GM10266 (cell line): ENCODE measurements around the gene STOML2.

Experiments used
- DNase-seq: peaks from one replicate; pipeline ENCODE4 v3.0.0; 2012; ENCODE audit errors: extremely low spot score
- TF ChIP-seq, protein P1 (sequence below): IDR thresholded peaks from 2 replicates; pipeline ENCODE4 v1.5.1; 2012; ENCODE audit warnings: mild to moderate bottlenecking, low read depth; ENCODE audit not compliant: control insufficient read depth, insufficient read depth; ENCODE audit errors: missing control alignments

Gene STOML2

DNA sequence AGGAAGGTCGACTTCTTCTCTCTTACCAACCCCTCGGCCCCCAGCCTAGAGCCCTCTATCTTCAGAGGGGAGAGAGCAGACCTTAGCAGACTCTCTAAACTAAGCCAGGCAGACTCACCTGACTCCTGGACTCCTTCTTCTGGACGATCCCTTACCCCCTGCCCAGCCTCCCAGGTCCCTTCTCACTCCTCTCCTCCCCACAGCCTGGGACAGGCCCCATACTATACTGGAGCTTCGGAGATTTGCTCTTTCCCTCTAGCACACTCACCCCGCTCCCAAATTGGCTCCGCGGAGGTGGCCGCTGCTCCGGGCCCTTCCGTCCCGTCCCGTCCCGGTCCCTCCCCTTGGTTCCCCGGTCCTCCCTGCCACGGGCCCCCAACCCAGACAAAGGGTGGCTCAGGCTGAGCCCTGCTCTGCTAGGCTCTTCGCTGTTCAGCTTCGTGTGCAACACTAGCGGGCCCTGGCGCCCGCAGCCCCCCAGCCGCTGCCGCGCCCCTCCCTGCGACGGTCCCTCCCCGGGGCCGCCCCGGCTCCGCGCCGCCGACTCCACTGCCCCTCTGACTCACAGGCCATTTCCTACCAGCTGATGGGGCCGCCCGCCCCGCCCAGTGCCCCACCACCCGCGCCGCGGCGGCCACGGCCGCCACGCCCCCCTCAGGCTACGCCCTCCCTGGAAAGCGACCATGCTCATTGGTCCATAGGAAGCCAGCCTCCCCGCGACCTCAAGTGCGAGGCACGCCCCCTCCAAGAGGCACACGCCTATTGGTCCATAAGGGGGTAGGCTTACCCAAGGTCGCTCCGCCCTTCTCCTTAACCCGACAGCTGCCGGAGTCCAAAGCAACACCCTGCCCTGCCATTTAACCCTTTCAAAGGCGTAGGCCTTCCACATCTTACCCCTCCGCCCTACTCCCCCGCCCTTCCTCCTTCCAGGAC, 8.3 kb upstream of the STOML2 start:
- TF ChIP-seq, protein P1, sequence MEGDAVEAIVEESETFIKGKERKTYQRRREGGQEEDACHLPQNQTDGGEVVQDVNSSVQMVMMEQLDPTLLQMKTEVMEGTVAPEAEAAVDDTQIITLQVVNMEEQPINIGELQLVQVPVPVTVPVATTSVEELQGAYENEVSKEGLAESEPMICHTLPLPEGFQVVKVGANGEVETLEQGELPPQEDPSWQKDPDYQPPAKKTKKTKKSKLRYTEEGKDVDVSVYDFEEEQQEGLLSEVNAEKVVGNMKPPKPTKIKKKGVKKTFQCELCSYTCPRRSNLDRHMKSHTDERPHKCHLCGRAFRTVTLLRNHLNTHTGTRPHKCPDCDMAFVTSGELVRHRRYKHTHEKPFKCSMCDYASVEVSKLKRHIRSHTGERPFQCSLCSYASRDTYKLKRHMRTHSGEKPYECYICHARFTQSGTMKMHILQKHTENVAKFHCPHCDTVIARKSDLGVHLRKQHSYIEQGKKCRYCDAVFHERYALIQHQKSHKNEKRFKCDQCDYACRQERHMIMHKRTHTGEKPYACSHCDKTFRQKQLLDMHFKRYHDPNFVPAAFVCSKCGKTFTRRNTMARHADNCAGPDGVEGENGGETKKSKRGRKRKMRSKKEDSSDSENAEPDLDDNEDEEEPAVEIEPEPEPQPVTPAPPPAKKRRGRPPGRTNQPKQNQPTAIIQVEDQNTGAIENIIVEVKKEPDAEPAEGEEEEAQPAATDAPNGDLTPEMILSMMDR: no peak
- peak; percentile 97 for DNase-seq

DNA sequence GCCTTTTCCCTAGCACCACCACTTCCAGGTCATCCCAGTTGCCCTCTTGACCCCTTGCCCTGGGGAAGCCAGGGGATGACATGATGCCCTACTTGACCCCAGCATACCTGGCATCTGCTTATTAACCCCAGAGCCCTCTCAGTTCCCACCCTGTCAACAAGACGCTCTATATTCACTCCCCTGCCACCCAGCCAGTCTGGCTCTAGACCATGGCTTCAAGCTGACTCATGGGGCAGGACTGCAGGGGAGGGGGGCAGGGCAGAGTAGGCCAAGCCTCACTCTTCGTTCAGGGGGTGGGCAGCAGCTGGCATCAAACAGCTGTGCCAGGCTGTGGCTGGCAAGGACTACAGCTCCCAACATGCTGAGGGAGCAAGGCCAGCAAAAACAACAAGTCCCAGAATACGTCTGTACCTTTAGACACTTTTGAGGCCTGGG, 7.4 kb upstream of the STOML2 start:
- TF ChIP-seq, protein P1: no peak
- no peak for DNase-seq

DNA sequence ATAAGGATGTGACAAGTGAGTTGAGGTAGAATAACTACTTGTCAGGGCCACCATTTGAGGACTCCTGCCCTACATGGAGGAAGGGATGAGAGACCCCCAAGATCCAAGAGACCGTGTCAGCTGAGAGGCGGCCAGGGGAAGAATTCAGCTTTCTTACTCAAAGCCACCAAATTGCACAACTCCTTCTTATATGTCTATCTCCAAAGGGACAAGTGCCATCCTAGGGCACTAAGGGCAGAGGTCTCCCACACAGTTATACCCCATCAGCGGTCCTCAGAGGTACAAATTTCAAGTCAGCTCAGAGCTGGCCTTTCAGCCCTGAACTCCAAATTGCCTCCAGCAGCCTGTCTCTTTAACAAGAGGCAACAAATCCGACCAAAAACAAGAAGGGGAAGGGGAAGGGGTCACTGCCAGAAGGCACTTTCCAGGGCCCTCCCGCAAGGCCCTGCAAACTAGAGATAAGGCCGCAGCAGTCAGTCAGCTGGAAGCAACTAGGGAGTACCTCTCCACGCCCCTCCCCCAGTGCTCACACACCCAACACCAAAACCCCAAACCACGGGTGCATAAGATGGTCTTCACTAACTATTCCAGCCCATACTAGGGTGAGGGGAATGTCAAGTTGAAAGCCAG, 6.1 kb upstream of the STOML2 start:
- TF ChIP-seq, protein P1: no peak
- no peak for DNase-seq

DNA sequence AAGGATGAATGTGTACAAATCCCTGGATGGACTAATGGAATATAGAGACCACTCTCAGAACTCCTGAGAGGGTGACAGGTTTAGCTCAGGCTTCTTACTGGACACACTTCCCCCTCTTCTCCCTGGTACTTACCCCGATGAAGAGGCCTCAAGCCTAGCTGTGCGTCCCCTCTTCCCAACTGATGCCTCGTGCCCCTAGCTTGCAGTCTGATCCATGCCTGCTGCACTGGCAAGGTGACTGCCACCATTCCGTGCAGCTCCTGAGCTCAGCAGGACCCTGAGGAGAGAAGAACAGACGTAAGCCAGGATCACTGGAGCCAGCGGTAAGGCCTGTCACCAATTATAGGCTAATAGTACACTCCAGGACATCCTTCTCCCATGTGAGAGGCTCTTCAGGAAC, 5.5 kb upstream of the STOML2 start:
- peak; percentile 8 for DNase-seq
- TF ChIP-seq, protein P1: no peak

DNA sequence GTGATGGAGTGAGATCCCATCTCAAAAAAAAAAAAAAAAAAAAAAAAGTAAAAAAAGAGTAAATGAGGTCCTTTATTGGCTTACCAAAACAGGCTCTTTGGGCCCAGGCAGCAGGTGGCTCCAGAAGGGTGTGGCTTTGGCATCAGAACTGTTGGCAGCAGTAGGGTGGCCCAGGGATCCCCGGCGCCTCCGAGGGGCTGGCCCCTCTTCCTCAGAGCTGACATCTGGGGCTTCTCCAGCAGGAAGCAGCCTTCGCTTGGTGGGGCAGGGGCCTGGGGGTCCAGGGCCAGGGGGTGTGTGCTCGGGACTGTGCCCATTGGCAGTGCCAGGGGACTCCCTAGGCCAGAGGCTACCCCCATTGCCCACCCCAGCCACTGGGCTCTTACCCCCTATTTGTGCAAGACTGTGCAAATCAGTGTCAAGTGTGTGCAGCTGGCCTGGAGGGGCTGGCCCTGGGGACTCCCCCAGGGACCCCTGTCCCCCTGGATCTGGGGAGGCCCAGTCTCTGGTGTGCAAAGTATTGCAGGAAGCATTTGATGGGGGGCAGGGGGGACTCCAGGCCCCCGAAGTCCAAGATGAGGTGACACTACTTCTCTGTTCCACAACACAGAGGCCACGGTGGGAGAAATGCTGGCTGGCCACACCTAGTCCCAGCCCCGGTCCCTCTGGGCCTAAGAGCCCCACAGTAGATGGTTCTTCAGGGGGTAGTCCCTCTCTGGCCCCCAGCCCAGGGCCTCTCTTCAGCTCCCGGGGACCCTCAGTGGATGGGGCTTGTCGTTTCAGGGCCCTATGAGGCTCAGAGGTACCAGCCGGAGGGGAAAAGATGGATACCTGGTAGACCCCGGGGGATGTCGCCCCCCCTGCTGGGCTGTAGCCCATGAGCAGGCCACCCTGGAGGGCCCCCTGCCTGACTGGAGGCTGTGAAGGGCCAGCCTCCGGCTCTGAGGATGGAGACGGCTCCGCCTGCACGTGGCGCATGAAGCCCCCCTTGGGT, 4.7 kb upstream of the STOML2 start:
- TF ChIP-seq, protein P1: no peak
- DNase-seq: peak; percentile 2

DNA sequence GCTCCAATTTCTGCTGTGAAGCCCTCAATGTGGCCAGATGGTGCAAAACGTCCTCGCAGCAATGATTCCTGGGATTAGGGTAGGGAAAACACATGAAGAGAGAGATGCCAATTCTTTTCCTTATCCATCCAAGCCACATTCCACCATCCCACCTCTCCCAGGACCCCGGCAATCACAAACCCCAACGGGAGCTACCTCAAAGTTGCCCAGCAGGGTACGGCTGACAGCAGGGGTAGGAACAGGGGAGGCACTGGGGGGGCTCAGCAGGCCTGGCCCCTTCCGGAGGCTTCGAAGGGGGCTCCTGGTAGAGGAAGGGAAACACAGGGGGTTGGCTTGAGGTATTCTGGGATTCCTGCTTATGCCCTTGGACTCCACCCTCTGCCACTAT, 3.4 kb upstream of the STOML2 start:
- peak; percentile 5 for DNase-seq
- TF ChIP-seq, protein P1: no peak
